ENCODE results near the gene RRP12. TPM values are rescaled to one million over a fixed set of nuclear protein-coding genes. Genes with fewer than 3 reads are reported as not detected.

Gene RRP12
- total RNA-seq, 2 donors from 2014 or later, result 13.0 to 22.1 TPM

DNA sequence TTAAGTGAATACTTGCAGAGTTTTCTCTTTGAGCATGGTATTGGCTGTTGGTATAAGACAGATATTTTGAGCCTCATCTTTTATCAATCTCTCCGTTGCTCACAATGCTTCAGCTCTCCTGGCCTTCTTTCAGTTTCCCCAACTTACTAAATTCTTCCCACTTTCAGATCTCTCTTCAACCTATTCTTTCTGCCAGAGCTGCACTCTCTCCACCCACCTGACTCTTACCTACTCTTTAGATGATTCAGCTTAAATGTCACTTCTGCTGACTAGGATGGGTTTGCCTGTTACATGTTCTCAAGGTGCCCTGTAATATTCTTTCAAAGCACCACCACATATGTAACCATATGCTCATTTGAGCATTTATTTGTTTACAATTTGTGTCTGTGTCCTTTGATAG is 43.1 kb upstream of the RRP12 start:
- 73 to 86% methylated on average over 1 of the region's 1 CpG for WGBS, 2 donors
- TF ChIP-seq, protein P1, sequence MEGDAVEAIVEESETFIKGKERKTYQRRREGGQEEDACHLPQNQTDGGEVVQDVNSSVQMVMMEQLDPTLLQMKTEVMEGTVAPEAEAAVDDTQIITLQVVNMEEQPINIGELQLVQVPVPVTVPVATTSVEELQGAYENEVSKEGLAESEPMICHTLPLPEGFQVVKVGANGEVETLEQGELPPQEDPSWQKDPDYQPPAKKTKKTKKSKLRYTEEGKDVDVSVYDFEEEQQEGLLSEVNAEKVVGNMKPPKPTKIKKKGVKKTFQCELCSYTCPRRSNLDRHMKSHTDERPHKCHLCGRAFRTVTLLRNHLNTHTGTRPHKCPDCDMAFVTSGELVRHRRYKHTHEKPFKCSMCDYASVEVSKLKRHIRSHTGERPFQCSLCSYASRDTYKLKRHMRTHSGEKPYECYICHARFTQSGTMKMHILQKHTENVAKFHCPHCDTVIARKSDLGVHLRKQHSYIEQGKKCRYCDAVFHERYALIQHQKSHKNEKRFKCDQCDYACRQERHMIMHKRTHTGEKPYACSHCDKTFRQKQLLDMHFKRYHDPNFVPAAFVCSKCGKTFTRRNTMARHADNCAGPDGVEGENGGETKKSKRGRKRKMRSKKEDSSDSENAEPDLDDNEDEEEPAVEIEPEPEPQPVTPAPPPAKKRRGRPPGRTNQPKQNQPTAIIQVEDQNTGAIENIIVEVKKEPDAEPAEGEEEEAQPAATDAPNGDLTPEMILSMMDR (IDR thresholded peaks at IDR 0.05), result no peak
- TF ChIP-seq POLR2A (IDR thresholded peaks at IDR 0.05), result no peak
- H3K27me3 ChIP-seq, result no peaks in the 10 kb centered on the region
- H3K4me1 ChIP-seq, result peaks cover 34% of the 10 kb centered on the region
- intact Hi-C loops (cut with DNase I), result no loop called here
- no peaks in the 10 kb centered on the region for H3K9me3 ChIP-seq
- ATAC-seq, result no peak
- no peak overlapping the region for H3K4me3 ChIP-seq
- no peak overlapping the region for H3K27ac ChIP-seq
- DNase-seq, result no peak
- peaks cover 8 to 10% of the 10 kb centered on the region in 2 donors for H3K36me3 ChIP-seq (replicated peaks in 1 of 2; ENCODE audit: insufficient read depth in 1 of 2, low read depth in 2 of 2)

DNA sequence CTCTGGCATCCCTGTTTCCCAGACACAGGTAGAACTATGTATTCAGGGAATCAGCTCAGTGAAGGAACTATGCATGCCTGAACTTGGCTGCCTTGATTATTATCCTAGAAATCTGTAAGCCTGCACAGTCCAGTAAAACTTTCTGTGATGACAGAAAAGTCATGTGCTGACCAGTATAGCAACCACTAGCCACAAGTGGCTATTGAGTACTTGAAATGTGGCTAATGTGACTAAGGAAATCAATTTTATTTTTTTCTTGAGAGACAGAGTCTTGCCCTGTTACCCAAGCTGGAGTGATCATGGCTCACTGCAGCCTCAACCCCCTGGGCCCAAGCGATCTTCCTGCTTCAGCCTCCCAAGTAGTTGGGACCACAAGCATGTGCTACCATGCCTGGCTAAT is 41.1 kb upstream of the RRP12 start:
- H3K4me3 ChIP-seq, result no peak overlapping the region
- no peak overlapping the region for H3K27ac ChIP-seq
- 87% methylated on average over 1 of the region's 1 CpG for WGBS, 2 donors
- H3K4me1 ChIP-seq, result peaks cover 18% of the 10 kb centered on the region
- peaks cover 11 to 15% of the 10 kb centered on the region in 2 donors for H3K36me3 ChIP-seq (replicated peaks in 1 of 2; ENCODE audit: insufficient read depth in 1 of 2, low read depth in 2 of 2)
- DNase-seq, result no peak
- no peak for ATAC-seq
- no peaks in the 10 kb centered on the region for H3K27me3 ChIP-seq
- intact Hi-C loops (cut with DNase I), result no loop called here
- TF ChIP-seq, protein P1 (IDR thresholded peaks at IDR 0.05), result no peak
- no peak for TF ChIP-seq POLR2A (IDR thresholded peaks at IDR 0.05)
- no peaks in the 10 kb centered on the region for H3K9me3 ChIP-seq

DNA sequence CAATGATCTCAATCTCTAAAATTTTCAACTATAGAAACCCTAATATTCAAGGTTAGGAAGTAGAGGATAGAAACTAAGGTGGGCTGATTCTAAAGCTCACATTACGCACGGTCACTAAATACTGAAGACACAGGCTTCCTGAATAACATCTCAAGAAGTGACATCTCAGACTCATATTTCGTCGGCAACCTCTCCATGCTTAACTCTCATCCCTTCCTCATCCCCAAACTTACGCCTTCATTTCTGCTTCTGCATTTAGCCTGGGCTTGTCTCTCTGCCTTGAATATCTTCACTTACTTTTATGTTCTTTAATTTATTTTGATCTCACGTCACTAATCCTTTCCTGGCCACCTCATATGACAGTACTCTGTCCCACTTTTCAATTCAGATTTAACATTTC is 34.1 kb upstream of the RRP12 start:
- Histone ChIP-seq H3K4me3 (no peak overlapping the region), H3K27me3 (no peaks in the 10 kb centered on the region), H3K4me1 (no peaks in the 10 kb centered on the region), H3K9me3 (no peaks in the 10 kb centered on the region), H3K36me3 (replicated peaks in 1 of 2; ENCODE audit: insufficient read depth in 1 of 2, low read depth in 2 of 2) (peaks cover 30 to 34% of the 10 kb centered on the region in 2 donors), H3K27ac (no peak overlapping the region)
- no peak for ATAC-seq
- intact Hi-C loops (cut with DNase I), result no loop called here
- WGBS, 2 donors, result 89 to 97% methylated on average over 6 of the region's 6 CpGs
- TF ChIP-seq, protein P1 (IDR thresholded peaks at IDR 0.05), result no peak
- DNase-seq, result no peak

DNA sequence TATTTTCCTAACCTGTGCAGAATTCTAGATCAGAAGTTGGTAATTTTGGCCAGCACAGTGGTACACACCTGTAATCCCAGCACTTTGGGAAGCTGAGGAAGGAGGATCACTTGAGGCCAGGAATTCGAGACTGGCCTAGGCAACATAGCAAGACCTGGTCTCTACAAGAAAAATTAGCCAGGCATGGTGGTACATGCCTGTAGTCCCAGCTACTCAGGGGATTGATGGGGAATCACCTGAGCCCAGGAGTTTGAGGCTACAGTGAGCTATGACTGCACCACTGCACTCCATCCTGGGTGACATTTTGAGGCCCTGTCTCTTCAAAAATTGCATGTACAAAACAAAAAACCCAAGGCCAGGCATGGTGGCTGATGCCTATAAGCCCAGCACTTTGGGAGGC is 33.4 kb upstream of the RRP12 start:
- Histone ChIP-seq H3K9me3 (no peaks in the 10 kb centered on the region), H3K4me1 (no peaks in the 10 kb centered on the region), H3K27ac (no peak overlapping the region), H3K36me3 (replicated peaks in 1 of 2; ENCODE audit: insufficient read depth in 1 of 2, low read depth in 2 of 2) (peaks cover 30 to 33% of the 10 kb centered on the region in 2 donors), H3K27me3 (no peaks in the 10 kb centered on the region), H3K4me3 (no peak overlapping the region)
- no peak for TF ChIP-seq POLR2A (IDR thresholded peaks at IDR 0.05)
- TF ChIP-seq, protein P1 (IDR thresholded peaks at IDR 0.05), result no peak
- DNase-seq (no peak), ATAC-seq (no peak)
- intact Hi-C loops (cut with DNase I), result no loop called here
- 80 to 90% methylated on average over 1 of the region's 1 CpG for WGBS, 2 donors

DNA sequence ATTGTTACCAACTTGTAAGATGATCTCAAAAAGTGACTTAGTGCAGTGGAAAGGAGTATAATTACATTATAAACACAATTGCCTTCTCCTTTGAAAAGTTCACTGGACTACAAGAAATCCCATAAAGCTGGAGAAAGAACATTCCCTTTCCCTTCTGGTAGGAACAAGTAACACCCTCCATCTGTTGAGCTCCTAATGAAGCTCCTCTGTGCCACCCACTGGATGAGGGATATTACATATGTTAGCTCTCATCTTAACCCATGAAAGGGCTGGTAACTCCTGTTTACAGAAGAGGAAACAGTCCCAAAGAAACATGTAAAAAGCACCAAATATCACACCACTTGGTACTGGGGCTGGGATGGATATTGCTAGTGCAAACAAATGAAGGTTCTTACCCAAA is 32.9 kb upstream of the RRP12 start:
- intact Hi-C loops (cut with DNase I), result no loop called here
- H3K36me3 ChIP-seq (replicated peaks in 1 of 2; ENCODE audit: insufficient read depth in 1 of 2, low read depth in 2 of 2), result peaks cover 29 to 30% of the 10 kb centered on the region in 2 donors
- no peaks in the 10 kb centered on the region for H3K9me3 ChIP-seq
- H3K27me3 ChIP-seq, result no peaks in the 10 kb centered on the region
- ATAC-seq (no peak), DNase-seq (no peak)
- TF ChIP-seq, protein P1 (IDR thresholded peaks at IDR 0.05), result no peak
- no peak for TF ChIP-seq POLR2A (IDR thresholded peaks at IDR 0.05)
- H3K4me1 ChIP-seq, result no peaks in the 10 kb centered on the region
- no peak overlapping the region for H3K27ac ChIP-seq
- no peak overlapping the region for H3K4me3 ChIP-seq

All from body of pancreas (tissue), 4 donors.